A673 (cell line): ENCODE data around the gene KLK4.

ENCODE experiments used
- CTCF ChIP-seq: fragments of 300-800, 200-600 bp; sonication (generic); conservative IDR thresholded peaks from 2 replicates; pipeline ENCODE4 v1.5.1; 2017; ENCODE audit warnings: low read depth, mild to moderate bottlenecking, antibody characterized with exemption, low read length, moderate library complexity, mixed read lengths
- EZH2 ChIP-seq: fragments of 200-600 bp; sonication (generic); IDR thresholded peaks from 2 replicates; pipeline ENCODE4 v1.6.1; 2017; ENCODE audit warnings: borderline replicate concordance, low read depth, mild to moderate bottlenecking, mixed read lengths, antibody characterized with exemption, low read length; ENCODE audit not compliant: poor library complexity, severe bottlenecking

GRCh38 chr19:50949861-50950260 lies 38.7 kb upstream of the KLK4 start:
- no peak for TF ChIP-seq CTCF
- no peak for TF ChIP-seq EZH2
